Measurements from ENCODE around the gene TMEM225B.
"Not testable (repeated sequence)": the region's sequence is repeated elsewhere in the genome, so short reads cannot be mapped to it uniquely, and the experiment has no call there.

TMEM225B gene, protein sequence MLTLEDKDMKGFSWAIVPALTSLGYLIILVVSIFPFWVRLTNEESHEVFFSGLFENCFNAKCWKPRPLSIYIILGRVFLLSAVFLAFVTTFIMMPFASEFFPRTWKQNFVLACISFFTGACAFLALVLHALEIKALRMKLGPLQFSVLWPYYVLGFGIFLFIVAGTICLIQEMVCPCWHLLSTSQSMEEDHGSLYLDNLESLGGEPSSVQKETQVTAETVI

DNA sequence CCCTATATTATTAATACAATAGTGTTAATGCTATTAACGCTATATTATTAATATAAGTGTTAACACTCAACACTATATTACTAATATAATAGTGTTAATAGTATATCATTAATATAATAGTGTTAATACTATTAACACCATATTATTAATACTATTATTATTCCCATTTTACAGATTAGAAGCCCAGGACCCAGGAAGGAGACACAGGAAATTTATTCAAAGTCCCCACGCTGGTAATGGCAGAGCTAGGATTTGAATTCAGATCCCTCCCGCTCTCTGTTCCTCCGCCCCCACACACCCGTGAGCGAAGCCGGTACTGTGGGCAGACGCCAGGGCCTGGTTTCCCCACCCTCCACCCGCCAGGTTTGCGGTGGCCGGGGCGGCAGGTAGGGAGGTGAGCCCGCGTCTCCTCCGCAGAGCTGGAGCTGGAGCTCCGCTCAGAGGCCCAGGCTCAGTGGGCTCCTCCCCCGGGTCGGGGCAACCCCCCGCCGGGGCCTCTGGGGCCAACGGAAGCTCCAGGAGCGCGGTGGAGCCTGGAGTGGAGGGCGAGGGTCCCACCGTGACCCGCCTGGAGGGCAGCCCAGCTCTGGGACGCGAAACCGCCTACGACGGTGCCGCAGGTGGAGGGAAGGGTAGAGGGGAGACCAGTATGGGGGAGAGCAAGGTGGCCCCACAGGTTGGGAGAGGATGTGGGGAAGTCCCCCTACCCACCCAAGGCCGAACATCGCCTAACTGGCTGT lies at the start of gene TMEM225B:
TMEM225B (plus strand) TSS at position 506 of the 740 bp plus-strand sequence. CDS start 6,122 bp downstream, outside the sequence.
- DNase-seq, result no peak

DNA sequence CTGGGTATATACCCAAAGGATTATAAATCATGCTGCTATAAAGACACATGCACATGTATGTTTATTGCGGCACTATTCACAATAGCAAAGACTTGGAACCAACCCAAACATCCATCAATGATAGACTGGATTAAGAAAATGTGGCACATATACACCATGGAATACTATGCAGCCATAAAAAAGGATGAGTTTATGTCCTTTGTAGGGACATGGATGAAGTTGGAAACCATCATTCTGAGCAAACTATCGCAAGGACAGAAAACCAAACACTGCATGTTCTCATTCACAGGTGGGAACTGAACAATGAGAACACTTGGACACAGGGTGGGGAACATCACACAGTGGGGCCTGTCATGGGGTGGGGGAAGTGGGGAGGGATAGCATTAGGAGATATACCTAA lies 48.5 kb upstream of the TMEM225B start:
- not testable (repeated sequence) for DNase-seq

- no peak for DNase-seq
Measured at GRCh38 chr7:99551334-99551733, 46.7 kb upstream of the TMEM225B start.

- DNase-seq, result peak; percentile 83
Measured at GRCh38 chr7:99551767-99552463, 46.2 kb upstream of the TMEM225B start, which contains the start of gene FAM200A. Gene FAM200A (minus strand): TSS chr7:99552114. CDS start chr7:99548407, 3,707 bp downstream.

- no peak for DNase-seq
Measured at GRCh38 chr7:99553039-99553438, 45.0 kb upstream of the TMEM225B start.

DNA sequence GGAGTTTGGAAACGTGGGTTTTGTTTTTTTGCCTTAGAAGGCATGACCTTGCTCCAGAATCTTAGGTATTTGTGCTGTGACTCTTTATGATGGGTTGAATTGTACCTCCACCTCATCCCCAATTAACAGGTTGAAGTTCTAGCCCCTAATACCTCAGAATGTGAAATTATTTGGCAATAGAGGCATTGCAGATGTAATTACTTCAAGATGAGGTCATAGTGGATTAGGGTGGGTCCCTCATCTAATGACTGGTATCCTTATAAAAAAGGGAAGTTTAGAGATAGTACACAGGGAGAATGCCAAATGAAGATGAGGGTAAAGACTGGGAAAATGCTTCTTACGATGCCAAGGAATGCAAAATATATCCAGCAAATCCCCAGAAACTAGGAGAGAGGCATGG lies 43.1 kb upstream of the TMEM225B start:
- no peak for DNase-seq

DNA sequence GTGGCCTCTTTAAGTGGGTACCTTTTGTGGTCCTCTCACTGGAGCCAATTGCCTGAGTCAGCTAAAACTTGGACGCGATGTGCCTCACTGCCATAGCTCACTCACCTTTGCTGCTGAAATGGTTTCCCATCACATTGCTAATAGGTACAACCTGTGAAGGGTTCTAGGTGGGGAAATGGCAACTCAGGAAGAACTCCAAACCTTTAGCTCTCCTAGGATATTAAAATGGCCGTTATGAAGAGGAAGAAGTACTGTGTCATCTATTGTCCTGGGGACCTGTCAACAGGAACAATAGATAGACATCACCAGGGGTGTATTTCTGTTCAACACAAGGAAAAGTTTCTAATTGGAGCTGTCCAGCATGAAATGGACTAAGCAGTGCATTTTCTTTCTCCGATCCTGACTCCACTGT lies 40.9 kb upstream of the TMEM225B start:
- DNase-seq, result no peak

DNA sequence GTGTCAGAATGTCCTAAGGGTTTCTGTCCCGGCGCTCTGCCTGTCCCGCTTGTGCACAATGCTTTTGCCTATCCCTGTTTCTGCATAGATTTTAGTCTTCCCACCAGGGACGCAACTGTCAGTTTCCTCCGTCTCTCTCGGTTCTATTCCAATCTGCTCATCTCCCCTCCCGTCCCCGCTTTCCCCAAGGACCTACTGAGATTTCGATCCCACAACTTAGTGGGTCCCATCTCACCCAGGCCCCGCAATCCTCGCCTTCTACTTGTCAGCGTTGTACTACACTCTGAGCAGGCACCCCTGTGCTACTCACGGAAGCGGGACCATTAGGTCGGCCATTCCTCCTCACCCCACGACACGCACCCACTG lies 40.1 kb upstream of the TMEM225B start:
- DNase-seq, result no peak

DNA sequence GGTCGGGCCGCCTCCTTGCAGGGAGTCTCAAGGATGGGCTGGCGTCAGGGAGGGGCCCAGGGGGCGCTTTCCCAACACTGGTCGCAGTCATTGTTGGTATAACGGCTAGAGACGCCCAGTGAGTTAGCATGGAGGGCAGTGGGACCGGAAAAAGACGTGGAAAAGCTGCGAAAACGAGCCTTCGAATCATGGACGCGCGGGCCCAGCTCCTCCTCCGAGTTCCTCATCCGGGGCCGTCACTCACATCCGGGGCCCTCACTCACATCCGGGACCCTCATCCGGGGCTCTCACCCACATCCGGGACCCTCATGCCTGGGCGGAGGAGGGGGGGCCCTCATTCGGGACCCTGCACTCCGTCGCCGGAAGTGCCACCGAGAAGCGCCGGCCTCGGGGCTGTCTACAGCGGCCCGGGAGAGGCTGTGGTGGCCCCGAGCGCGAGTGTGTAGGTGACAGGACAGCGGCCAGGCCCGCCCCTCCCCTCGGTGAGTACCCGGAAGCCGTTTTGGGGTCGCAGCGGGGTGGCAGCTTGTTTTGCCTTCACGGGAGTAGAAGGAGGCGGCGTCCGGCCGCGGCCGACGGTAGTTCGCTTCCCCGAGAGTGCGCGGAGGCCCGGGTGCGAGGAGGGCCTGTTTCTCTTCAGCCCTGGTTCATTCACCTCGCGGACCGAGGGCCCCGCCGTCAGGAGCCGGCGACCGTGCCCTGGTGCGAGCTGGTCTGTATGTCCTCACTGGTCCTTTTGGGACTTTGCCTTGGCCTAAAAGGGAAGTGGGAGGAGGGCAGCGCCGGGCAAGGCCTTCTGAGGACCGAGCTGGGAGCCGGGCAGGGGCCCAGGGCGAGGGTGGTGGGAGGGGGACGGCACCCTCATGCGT lies 39.5 kb upstream of the TMEM225B start, which contains the start of gene ZNF655:
ZNF655 (plus strand) TSS at position 337 of the 869 bp plus-strand sequence. CDS start 1,918 bp downstream, outside the sequence.
- DNase-seq, result peak; percentile 95

- no peak for DNase-seq
Measured at GRCh38 chr7:99559175-99559915, 38.7 kb upstream of the TMEM225B start.

GRCh38 chr7:99560834-99561736 lies 37.0 kb upstream of the TMEM225B start:
- DNase-seq, result no peak

DNA sequence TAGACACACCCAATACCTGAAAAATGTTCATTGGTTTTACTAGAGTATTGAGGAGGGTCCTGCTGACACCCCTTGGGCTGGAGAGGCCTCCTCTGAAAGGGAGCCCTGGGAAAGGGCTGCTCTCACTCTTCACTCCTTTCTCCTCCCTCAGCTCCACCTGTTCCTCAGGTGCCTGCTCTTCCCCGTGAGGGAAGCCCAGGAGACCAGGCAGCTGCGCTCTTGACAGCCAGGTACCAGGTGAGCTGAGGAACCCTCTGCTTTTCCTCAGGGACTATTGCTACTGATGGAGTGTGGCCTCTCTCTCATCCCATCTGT lies 36.4 kb upstream of the TMEM225B start:
- no peak for DNase-seq

DNA sequence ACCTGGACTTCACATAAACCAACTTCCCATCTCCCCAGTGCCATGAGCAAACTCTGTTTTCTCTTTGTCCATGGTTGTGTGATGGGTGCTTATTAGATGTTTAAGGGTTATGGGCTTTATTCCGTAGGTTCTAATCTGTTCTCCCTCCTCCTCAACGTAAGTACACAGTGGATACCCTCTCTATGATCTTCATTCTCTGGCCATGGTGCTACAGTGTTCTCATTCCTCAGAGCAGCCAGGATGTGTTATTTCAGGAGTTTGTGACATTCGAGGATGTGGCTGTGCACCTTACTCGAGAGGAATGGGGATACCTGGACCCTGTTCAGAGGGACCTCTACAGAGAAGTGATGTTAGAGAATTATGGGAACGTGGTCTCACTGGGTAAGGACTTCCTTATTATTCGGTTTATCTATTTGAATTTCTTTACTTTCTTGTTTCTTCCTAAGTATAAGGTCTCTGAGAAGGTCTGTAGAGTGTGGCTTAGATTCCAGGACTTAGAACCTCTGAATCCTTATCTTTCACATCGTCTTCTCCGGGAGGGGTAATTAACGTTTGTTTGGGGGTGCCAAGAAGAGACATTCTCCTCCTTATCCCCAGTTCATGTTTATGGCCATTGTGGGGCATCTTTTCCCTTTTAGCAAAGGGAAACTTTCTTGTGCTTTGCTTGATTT lies 35.8 kb upstream of the TMEM225B start:
- DNase-seq, result no peak

- DNase-seq, result peak; percentile 24
Measured at GRCh38 chr7:99562832-99563231, 35.2 kb upstream of the TMEM225B start.

DNA sequence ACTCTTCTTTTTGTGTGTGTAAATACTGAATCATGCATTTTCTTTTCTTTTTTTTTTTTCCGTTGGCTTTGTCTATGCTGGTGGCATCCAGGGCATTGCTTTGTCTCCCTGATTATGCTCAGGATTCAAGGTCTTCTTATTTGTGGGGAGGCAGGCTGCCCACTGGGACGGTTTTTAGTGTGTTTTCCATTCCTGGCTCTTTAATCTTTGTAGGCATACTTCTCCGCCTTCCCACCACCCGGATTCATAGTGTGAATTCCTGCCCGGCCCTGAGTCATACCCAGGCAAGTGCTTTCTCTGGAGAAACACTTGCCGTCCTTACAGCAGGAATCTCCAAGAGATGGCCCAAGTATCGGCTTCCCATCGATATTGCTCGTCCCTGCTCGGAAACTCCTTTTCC lies 34.4 kb upstream of the TMEM225B start:
- DNase-seq, result no peak

- DNase-seq, result not testable (repeated sequence)
Measured at GRCh38 chr7:99568770-99569169, 29.3 kb upstream of the TMEM225B start.

DNA sequence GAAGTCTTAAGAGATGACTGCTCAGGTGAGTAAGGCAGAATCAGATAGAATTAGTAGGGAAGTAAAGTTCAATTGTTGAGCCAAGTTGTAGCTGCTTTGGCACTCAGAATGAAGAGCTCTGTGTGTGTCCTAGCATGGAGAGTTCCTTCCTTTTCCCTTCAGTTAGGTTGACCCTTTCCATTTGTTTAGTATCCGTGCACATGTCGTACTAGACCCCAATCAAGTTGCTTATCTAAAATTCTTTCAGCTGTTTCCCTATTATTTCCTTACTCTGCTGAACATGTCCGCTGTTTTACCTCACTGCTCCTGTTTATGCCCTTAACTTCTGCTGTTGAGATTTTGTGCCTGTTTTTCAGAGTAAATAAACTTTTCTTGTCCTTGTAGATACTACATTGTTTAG lies 26.3 kb upstream of the TMEM225B start:
- no peak for DNase-seq

DNA sequence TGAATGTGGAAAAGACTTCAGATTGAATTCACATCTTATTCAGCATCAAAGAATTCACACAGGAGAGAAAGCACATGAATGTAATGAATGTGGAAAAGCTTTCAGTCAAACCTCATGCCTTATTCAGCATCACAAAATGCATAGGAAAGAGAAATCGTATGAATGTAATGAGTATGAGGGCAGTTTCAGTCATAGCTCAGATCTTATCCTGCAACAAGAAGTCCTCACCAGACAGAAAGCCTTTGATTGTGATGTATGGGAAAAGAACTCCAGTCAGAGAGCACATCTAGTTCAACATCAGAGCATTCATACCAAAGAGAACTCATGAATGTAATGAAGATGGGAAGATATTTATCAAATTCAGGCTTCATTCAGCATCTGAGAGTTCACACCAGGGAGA lies 24.8 kb upstream of the TMEM225B start:
- DNase-seq, result no peak

DNA sequence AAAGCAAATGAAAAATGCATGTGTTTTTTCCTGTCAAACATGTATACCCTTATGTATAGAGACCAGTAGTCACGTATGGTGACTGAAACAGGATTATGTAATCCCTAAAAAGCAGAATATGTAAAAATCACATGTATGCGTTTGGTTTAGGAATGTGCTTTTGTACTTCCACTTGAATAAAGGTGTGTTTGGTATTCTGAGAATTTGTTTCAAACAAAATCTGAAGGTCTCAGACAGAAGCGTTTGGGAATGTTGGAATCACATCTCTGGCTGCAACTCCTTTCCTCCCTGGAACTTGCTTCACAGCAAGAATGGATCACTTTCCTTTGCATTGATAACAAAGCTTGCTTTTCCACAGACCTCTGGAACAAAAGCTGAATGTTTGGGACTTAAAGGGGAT lies 21.8 kb upstream of the TMEM225B start:
- DNase-seq, result no peak

DNA sequence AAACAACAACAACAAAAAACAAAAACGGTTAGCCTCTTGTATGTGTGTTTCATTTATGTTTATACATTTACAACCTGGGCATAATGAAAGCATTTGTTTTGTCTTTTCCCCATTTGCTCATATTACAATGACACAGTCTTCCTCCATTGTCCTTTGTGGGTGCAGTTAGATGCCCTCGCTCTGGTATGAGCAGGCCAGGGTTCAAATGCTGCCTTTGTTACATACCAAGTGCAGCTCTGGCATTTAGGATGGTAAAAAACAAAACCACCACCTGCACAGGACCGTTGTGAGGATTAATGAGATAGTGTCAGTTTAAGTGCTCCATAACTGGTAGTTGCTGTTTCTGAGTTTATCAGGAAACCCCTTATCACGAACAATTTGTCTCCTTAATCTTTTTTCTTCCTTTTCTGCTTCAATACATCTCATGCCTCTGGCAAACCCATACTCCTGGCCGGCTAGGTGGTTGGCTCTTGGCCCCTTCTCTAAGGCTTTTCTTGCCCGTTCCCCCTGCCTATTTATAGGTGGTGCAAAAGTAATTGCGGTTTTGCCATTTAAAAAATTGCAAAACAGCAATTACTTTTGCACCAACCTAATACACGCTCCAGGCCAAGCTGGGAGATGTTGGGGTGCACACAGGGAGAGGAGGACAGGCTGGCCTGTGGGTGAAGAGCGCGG lies 18.6 kb upstream of the TMEM225B start:
- no peak for DNase-seq

Measured in activated gamma-delta T cell treated with Interleukin-2 at 50 U/mL for 16 hours (primary cell).